ENCODE results near the gene KLK6.
"Not testable (repeated sequence)": the region's sequence is repeated elsewhere in the genome, so short reads cannot be mapped to it uniquely, and the experiment has no call there.

Gene KLK6

GRCh38 chr19:50984416-50984815, 15.0 kb upstream of the KLK6 start:
- not testable (repeated sequence) for DNase-seq

- DNase-seq = no peak
Measured at GRCh38 chr19:50983625-50984292, 14.4 kb upstream of the KLK6 start, which contains the start of gene KLK7. KLK7 (minus strand) TSS chr19:50983917; CDS start chr19:50982399, 1,518 bp downstream.

GRCh38 chr19:50982186-50982585, 12.8 kb upstream of the KLK6 start:
- no peak for DNase-seq

GRCh38 chr19:50981587-50982146, 12.3 kb upstream of the KLK6 start:
- DNase-seq = no peak

GRCh38 chr19:50980208-50980607, 10.8 kb upstream of the KLK6 start:
- no peak for DNase-seq

GRCh38 chr19:50979758-50980157, 10.4 kb upstream of the KLK6 start:
- DNase-seq = no peak

- DNase-seq = no peak
Measured at GRCh38 chr19:50978772-50979390, 9.5 kb upstream of the KLK6 start.

- no peak for DNase-seq
Measured at GRCh38 chr19:50977626-50978025, 8.2 kb upstream of the KLK6 start.

GRCh38 chr19:50975766-50976165, 6.4 kb upstream of the KLK6 start:
- no peak for DNase-seq

GRCh38 chr19:50974702-50975556, 5.5 kb upstream of the KLK6 start:
- no peak for DNase-seq

GRCh38 chr19:50972795-50973376, 3.5 kb upstream of the KLK6 start:
- no peak for DNase-seq

- DNase-seq = not testable (repeated sequence)
Measured at GRCh38 chr19:50969810-50970209, 419 bp upstream of the KLK6 start.

- no peak for DNase-seq
Measured at GRCh38 chr19:50968716-50969412, 527 bp downstream of the KLK6 start.

GRCh38 chr19:50967929-50968715, 1.3 kb downstream of the KLK6 start:
- no peak for DNase-seq

GRCh38 chr19:50964266-50964665, 5.1 kb downstream of the KLK6 start:
- DNase-seq = no peak

GRCh38 chr19:50963381-50963780, 6.0 kb downstream of the KLK6 start:
- no peak for DNase-seq

GRCh38 chr19:50962245-50962644, 7.1 kb downstream of the KLK6 start:
- DNase-seq = no peak

GRCh38 chr19:50959731-50960500, 9.5 kb downstream of the KLK6 start:
- no peak for DNase-seq

GRCh38 chr19:50957587-50957986, 11.8 kb downstream of the KLK6 start:
- no peak for DNase-seq

GRCh38 chr19:50952910-50953309, 16.5 kb downstream of the KLK6 start, which contains the start of gene KLK5:
KLK5 (minus strand) TSS chr19:50953038; CDS start chr19:50952657, 381 bp downstream.
- DNase-seq = no peak

GRCh38 chr19:50949861-50950260, 19.5 kb downstream of the KLK6 start:
- no peak for DNase-seq

Measured in activated CD4-positive, alpha-beta T cell treated with anti-CD3 and anti-CD28 coated beads, Interleukin-2, amount 50 U/mL, for 4 hours (primary cell).